ENCODE measurements around the gene ZNF133.
"Not testable (repeated sequence)": the region's sequence is repeated elsewhere in the genome, so short reads cannot be mapped to it uniquely, and the experiment has no call there.

Gene ZNF133

DNA sequence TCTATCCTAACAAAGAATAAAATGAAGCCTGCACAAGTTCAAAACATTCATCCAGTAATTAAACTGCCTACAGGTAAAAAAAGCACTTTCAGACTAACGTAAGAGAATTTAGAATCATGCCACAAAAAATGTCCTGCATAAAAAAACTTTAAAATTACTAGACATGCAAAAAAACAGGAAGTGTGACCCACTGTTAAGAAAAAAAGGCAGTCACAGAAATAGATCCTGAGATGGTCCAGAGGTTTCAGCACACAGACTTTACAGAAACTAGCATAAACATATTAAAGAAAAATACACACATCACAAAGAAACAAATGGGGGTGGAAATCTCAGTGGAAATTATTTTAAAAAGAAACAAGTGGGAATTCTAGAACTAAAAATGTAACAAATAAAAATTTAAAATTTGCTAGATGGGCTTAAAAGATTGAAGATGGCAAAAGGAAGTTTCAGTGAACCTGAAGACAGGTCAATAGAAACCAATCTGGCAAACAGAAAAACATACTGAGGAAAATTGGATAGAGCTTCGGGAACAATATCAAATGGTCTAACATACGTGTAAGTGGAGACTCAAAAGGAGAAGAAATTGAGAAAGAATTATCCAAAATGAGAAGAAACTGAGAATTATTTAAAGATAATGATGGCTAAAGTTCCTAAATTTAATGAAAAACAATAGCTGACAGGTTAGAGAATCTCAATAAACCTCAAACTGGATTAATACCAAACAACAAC, 3.4 kb upstream of the ZNF133 start:
- FAIRE-seq = no peak

DNA sequence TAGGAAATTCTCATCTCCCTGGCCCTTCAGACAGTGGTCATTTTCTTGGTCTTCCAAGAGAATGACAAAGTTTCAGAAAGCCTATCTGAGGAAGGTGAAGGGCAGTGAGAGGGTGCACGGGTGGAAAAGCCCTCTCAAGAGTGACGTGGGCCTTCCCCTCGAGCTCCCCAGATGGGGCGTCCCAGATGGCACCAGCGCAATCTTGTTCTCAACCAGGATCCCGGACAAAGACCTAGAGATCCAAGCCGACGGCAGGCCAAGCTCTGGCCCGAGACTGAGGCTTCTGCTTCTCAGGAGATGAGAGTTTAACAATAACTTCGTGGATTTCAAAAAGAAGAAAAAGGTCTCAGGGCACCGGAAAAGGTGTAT, 797 bp upstream of the ZNF133 start:
- no peak for FAIRE-seq
- peak; percentile 10 for DNase-seq (ENCODE audit: low spot score)

More for the DNA sequence above, 3.4 kb upstream of the ZNF133 start:
- DNase-seq (ENCODE audit: low spot score) = no peak

DNA sequence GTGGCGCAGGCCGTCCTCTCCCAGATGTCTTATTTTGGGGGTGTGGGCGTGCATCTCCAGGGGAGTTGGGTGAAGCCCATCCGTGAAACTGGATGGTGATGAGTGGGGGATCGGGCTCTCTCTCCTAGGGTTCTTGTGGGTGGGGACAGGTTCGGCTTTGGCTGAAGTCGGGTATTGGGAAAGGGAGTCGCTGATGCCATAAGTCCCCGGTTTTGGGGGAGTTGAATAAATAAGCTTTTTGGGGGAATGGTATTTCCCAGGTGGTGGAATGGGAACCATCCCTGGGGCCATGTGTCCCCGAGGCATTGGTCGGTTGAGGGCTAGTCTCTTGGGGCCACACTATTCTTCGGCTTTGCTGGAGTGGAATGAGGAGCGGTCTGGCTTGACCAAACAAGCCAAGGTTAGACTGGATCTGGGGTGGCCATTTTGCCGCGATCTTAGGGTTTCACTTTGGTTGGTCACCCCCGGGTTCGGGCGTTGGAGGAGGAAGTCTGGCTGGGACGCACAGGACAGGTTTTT, 481 bp downstream of the ZNF133 start:
- FAIRE-seq = no peak
- peak; percentile 10 for DNase-seq (ENCODE audit: low spot score)

DNA sequence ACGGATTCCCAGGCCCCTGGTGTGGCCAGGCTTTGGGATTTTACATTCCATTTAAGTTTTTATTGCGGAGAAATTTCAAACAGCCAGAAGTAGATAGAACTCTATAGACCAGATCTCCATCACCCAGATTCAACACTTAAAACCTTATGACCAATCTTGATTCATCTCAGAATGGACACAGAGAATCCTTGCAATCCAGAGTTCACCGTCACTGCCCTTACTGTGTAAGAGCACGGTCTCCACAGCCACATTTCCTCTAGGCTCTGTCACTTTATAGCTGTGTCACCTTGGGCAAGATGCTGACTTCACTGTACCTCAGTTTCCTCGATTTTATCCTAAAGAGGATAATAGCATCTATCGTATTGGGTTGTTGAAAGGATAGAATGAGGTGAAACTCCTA, 979 bp downstream of the ZNF133 start:
- FAIRE-seq = no peak

DNA sequence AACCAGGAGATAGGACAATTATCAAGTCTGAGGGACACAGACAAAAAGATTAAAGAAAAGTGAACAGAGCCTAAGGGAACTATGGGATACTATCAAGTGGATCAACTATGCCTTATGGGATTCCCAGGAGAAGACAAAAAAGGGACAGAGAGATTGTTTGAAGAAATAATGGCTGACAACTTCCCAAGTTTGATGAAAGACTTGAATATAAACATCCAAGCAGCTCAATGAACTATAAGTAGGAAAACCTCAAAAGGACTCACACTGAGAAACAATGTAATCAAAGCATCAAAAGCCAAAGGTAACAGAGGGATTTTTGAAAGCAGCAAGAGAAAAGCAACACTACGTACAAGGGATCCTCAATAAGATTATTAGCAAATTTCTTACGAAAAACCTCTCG, 11.0 kb downstream of the ZNF133 start:
- no peak for DNase-seq (ENCODE audit: low spot score)
- no peak for FAIRE-seq

More for the DNA sequence above, 979 bp downstream of the ZNF133 start:
- DNase-seq (ENCODE audit: low spot score) = no peak

DNA sequence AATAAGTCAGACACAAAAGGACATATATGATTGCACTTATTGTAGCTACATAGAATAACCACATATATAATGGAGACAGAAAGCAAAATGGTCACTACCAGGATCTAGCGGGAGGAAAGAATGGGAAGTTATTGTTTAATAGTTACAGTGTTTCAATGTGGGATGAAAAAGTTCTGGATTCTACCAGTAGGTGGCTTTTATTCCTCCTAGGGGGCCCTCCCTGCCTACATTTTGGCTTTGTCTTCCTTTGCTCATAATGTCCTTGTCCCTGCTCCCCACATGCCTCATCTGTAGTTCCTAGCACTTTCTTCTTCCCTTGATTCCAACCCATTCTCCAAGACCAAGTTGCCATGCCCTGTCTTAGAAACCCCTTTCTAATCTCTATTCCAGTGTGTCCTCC, 16.3 kb downstream of the ZNF133 start:
- FAIRE-seq (no peak), DNase-seq (ENCODE audit: low spot score) (no peak)

DNA sequence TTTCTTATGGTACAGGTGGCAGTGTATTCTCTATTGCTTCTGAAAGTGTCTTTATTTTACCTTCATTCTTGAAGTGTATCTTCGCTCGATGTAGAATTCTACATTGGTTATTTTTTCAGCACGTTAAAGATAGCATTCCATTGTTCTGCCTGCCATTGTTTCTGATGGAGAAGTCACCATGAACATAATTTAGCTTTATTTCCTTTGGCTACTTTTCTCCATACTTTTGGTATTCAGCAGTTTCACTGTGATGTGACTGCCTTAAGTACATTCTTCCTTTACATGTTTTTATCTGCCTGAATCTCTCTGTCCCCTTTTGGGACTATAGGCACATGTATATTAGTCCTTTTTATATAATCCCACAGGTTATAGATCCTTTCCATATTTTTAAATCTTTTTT, 19.0 kb downstream of the ZNF133 start:
- DNase-seq (ENCODE audit: low spot score) (no peak), FAIRE-seq (no peak)

DNA sequence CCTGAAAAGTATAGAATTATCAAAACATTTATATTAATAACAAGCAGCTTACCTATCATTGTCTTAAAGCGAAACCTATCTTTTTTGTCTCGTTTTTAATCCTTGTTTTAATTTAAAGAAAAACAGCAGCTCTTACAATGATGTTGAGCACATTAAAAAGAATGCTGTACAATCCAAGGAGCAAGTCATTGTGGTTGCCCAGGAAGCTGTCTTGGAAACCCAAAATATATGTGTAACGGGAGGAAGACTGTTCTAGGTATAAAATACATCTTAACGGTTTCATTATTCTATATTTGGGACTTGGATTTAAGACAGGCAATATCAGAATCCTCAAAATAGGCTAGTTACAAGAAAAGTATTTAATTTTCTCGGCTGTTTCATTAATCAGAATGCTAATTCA, 21.7 kb downstream of the ZNF133 start:
- no peak for FAIRE-seq

DNA sequence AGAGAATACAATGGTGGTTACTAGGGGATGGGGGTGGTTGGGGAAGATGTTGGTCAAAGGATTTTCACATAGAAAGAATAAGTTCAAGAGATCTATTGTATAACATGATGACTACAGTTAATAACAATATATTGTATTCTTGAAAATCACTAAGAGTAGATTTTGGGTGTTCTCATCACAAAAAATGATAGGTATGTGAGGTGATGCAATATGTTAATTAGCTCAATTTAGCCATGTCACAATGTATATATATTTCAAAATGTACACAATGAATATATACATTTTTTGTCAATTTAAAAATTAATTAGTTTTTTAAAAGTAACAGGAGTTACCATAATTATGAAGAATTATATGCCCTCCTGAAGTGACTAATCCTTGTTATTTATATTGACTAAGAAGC, 22.3 kb downstream of the ZNF133 start:
- FAIRE-seq = no peak
- no peak for DNase-seq (ENCODE audit: low spot score)

More for the DNA sequence above, 21.7 kb downstream of the ZNF133 start:
- no peak for DNase-seq (ENCODE audit: low spot score)

DNA sequence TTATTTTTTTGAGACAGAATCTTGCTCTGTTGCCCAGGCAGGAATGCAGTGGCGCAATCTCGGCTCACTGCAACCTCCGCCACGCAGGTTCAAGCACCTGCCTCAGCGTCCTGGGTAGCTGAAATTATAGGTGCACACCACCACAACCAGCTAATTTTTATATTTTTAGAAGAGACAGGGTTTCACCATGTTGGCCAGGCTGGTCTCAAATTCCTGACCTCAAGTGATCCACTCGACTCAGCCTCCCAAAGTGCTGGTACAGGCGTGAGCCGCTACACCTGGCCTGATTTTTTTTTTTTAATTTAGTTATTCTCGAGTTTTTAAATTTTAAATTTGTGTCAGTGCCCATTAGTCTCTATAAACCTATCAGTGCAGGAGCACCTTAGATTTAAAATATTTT, 24.4 kb downstream of the ZNF133 start:
- FAIRE-seq (no peak), DNase-seq (ENCODE audit: low spot score) (no peak)

DNA sequence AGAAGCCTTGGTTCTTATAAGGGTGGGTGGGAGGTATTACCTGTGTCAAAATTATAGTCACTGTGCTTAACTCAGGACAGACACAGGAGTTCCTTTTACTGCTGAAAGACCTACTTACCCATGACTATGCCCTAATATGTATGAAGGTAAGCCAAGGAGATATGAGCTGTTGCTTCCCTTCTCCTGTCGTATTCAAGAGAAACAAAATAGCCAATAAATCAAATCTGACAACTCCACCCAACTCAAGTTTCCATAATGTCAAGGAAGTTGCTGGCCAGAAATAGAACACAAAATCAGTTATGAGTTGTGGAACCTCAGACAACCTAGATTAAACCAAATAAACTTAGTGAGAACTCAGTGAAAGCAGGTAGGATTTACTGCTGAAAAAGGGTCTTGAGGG, 25.1 kb downstream of the ZNF133 start:
- FAIRE-seq (no peak), DNase-seq (ENCODE audit: low spot score) (no peak)

DNA sequence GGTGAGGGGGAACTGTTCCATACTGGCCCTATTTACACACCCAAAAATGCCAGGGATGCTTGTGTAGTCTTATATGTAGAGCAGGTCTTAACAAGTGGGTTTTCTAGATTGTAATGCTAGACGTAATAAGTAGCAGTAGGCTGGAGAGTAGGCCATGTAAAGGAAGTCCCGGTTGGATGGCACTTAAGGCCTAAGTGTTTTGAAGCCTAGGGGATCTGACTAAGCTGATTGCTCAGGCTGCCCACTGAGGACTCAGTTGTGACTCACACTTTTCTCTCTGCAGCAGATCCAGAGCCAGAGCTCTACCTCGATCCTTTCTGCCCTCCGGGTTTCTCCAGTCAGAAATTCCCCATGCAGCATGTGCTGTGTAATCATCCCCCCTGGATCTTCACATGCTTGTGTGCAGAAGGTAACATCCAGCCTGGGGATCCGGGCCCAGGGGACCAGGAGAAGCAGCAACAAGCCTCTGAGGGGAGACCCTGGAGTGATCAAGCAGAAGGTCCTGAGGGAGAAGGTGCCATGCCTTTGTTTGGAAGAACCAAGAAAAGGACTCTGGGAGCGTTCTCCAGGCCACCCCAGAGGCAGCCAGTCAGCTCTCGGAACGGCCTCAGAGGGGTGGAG, 26.6 kb downstream of the ZNF133 start:
- no peak for DNase-seq (ENCODE audit: low spot score)
- no peak for FAIRE-seq

DNA sequence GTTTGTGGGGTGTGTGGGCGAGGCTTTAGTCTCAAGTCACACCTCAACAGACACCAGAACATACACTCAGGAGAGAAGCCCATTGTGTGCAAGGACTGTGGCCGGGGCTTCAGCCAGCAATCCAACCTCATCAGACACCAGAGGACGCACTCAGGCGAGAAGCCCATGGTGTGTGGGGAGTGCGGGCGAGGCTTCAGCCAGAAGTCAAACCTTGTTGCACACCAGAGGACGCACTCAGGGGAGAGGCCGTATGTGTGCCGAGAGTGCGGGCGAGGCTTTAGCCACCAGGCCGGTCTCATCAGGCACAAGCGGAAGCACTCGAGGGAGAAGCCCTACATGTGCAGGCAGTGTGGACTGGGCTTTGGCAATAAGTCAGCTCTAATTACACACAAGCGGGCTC, 27.8 kb downstream of the ZNF133 start:
- no peak for DNase-seq (ENCODE audit: low spot score)
- no peak for FAIRE-seq

DNA sequence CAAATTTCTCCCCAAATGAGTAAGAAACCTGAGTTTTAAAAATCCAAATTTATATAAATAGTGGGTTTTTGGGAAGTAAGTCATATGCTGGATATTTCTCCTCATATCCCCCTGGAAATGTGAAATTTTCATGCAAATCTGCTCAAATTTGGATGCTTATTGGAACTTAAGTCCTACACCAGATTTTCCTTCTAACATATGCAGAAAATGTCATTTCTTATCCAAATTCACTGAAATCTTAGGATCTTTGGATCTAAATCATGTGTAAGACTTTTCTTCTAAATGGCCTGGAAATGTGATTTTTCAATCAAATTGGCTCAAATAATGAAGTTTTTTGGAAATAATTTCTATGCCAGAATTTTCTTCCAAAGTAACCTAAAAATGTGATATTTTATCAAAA, 33.0 kb downstream of the ZNF133 start:
- DNase-seq (ENCODE audit: low spot score) (no peak), FAIRE-seq (no peak)

DNA sequence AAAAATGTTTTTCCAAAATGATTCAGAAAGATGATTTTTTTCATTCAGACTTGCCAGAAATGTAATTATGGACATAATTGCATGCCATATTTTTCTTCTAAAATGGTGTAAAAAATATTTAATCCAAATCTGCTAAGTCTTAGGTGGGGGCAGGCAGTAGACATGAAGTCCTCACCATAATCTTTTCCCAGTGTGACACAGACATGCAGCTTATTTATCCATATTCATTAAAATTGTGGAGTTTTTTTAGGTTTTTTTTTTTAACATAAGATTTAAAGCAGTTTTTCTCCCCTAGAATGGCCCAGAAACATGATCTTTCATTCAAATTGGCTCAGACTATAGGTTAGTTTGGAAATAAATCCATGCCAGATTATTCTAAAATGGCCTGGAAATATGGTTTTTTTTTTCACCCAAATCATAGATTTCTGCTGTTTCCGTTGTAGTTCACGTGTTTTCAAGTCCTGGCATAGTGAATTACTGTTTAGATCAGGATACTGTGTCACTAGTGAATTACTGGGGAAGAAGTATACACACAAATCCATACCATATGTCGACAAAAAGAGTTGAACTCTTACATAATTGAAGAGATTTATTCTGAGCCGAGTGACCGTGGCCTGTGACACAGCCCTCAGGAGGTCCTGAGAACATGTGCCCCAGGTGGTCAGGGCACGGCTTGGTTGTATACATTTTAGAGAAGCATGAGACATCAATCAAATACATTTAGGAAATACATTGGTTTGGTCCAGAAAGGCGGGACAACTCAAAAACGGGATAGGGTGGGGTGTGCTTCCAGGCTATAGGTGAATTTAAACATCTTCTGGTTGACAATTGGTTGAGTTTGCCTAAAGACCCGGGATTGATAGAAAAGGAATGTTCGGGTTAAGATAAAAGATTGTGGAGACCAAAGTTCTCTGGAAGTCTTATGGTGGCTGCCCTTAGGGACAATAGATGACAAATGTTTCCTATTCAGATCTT, 33.9 kb downstream of the ZNF133 start:
- DNase-seq (ENCODE audit: low spot score) (no peak), FAIRE-seq (no peak)

DNA sequence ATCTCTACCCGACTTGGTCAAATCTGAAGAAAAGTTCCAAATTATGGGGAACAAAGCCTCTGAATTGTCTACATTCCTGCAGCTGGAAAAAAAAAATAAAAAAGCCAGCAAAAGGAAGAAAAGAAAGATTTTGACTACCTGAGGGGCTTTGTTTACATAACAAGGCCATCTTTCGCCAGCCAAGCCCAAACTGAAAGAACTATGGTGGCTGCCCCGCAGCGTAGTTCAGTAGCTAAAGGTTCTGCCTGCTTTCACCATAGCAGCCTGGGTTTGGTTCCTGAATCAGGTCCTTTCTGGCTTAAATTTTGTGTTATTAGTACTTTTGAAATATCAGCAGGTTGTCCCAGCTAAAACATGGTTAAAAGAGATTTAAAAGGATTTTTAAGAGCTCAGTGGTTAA, 35.4 kb downstream of the ZNF133 start:
- no peak for DNase-seq (ENCODE audit: low spot score)

DNA sequence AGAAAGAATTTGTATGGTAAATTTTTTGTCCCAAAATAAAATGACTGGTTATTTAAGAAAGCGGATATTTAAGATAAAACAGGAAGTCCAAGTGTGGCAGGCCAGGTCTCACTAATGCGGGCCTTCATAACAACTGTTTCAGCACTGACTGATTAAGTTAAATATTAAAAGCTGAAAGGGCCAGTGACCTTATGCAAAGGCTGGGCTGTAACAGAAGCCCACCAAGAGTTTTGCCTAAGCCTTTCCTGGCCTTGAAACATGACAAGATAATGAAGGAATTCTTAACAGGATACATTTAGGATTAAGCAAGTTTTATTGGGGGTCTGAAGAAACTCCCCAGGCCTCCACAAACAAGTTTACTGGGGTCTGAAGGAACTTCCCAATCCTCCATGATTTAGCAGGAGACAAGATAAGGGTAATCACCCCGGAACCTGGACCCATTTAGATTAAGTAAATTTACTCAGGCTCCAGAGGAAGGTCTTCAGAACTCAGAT, 36.3 kb downstream of the ZNF133 start:
- DNase-seq (ENCODE audit: low spot score) = no peak
- FAIRE-seq = no peak

More for the DNA sequence above, 35.4 kb downstream of the ZNF133 start:
- FAIRE-seq = no peak

DNA sequence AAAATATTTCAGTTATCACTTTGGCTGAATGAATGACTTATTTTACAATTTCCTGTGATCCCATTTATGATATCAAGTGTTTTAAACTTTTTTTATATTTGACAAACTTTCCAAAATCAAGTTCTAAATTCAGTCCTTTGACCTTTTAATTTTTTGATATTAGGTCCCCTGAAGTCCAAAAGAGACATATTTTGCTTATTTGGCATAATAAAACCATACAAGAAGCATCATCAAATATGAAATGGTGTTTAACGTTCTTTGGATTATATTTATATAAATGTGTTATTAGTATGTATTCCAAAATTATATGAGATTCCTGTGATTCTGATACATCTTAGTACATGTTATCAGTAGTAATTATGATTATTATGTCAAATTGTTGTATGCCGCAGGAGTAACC, 38.7 kb downstream of the ZNF133 start:
- DNase-seq (ENCODE audit: low spot score) (no peak), FAIRE-seq (no peak)

DNA sequence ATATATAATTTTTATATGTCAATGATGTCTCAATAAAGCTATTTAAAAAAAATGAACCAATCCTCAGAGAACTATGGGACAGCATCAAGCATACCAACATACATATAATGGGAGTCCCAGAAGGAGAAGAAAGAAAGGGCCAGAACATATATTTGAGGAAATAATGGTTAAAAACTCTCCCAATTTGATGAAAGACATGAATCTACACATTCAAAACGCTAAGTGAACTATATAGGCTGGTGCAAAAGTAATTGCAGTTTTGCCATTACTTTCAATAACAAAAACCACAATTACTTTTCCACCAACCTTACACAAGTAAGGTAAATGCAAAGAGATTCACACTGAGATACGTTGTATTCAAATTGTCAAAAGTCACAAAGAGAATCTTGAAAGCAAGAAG, 43.4 kb downstream of the ZNF133 start:
- no peak for DNase-seq (ENCODE audit: low spot score)
- no peak for FAIRE-seq

DNA sequence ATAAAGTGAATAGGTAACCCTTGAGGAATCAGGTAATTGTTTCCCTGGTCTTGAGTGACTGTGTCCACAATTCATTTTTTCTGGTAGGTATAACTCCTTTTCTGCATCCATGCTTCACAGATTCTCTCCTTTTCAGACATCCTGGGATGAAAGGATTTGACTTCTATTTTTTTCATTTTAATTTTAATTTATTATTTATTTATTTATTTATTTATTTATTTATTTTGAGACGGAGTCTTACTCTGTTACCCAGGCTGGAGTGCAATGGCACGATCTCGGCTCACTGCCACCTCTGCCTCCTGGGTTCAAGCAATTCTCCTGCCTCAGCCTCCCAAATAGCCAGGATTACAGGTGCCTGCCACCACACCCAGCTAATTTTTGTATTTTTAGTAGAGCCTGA, 61.4 kb downstream of the ZNF133 start:
- FAIRE-seq; DNase-seq (ENCODE audit: low spot score): not testable (repeated sequence)

DNA sequence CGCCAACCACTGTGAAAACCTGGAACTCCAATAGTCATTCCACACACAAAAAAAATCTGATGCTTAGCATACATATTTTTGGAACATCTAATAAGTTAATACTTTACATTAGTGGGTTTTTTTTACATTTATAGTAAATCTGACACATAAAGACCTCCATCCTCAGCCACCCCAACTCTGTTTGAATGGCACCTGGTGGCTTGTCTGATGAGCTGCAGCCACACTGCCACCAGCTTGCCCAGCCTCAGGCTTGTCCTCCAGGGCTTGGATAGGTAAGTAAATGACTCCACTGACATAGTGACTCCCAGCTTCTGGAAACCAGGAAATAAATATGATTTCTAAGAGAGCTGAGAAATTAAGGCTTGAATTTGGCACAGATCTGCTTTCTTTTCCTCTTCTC, 71.5 kb downstream of the ZNF133 start:
- no peak for FAIRE-seq
- no peak for DNase-seq (ENCODE audit: low spot score)

DNA sequence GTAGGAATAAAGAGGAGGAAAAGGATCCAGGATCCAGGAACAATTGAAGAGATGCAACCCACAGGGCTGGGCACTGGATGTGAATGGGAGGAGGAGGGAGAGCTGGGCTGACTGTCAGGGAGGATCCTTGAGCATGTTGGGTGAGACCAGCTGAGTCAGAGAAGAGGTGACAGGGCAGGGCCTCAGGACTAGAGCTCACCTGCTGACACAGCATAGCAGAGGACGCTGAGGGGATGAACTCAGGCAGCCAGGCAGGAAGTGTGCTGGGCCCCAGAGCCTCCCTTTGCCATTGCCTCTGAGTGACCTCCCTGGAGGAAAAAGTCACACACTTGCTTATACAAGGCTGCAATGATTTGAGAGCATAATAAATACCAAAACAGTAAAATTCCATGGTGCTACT, 72.3 kb downstream of the ZNF133 start:
- DNase-seq (ENCODE audit: low spot score) = no peak
- no peak for FAIRE-seq
